Neuronal stem cell (in vitro differentiated cells): ENCODE data around the gene ZNF778.
"Not testable (repeated sequence)": the region's sequence is repeated elsewhere in the genome, so short reads cannot be mapped to it uniquely, and the experiment has no call there.

Experiments
- DNase-seq: peaks from one replicate; pipeline ENCODE4 v3.0.0-alpha.2; 2013; ENCODE audit warnings: low spot score
- H2AFZ ChIP-seq: one replicate; pipeline ENCODE4 v1.6.1; 2013; ENCODE audit warnings: mild to moderate bottlenecking, low read length, inconsistent platforms
- H2AK5ac ChIP-seq: 2 replicates; pipeline ENCODE4 v1.6.1; 2013; ENCODE audit warnings: low read depth, mild to moderate bottlenecking, inconsistent platforms, low read length, moderate library complexity, mixed read lengths
- H2BK120ac ChIP-seq: 2 replicates; pipeline ENCODE4 v1.6.1; 2013; ENCODE audit warnings: low read depth, mild to moderate bottlenecking, inconsistent platforms, low read length, moderate library complexity, mixed read lengths
- H2BK12ac ChIP-seq: one replicate; pipeline ENCODE4 v1.6.1; 2013; ENCODE audit warnings: low read length, inconsistent platforms
- H2BK15ac ChIP-seq: 2 replicates; pipeline ENCODE4 v1.6.1; 2013; ENCODE audit warnings: mild to moderate bottlenecking, low read length, inconsistent platforms, mixed read lengths
- H2BK5ac ChIP-seq: one replicate; pipeline ENCODE4 v1.6.1; 2013; ENCODE audit warnings: inconsistent platforms, mild to moderate bottlenecking, low read length, moderate library complexity
- H3K14ac ChIP-seq: one replicate; pipeline ENCODE4 v1.6.1; 2013; ENCODE audit warnings: low read length, inconsistent platforms
- H3K18ac ChIP-seq: 2 replicates; pipeline ENCODE4 v1.6.1; 2013; ENCODE audit warnings: low read length, inconsistent platforms
- H3K23ac ChIP-seq: 2 replicates; pipeline ENCODE4 v1.6.1; 2013; ENCODE audit warnings: low read depth, mild to moderate bottlenecking, mixed read lengths, low read length, inconsistent platforms; ENCODE audit not compliant: poor library complexity
- H3K27ac ChIP-seq: replicated peaks from 3 replicates; pipeline ENCODE4 v1.5.1; 2013; ENCODE audit warnings: low read length, inconsistent platforms
- H3K27me3 ChIP-seq, 3 experiments: 2 replicates each; pipeline ENCODE4 v1.6.1; 2013; ENCODE audit warnings: low read length in 3 of 3, mild to moderate bottlenecking in 2 of 3, inconsistent platforms in 1 of 3, low read depth in 1 of 3, mixed read lengths in 1 of 3, moderate library complexity in 1 of 3; ENCODE audit not compliant: control insufficient read depth in 3 of 3, insufficient read depth in 3 of 3
- H3K36me3 ChIP-seq, 2 donors: replicated peaks in 1 of 2; 2 replicates each; pipeline ENCODE4 v1.6.1; 2013; ENCODE audit warnings: low read length in 2 of 2; ENCODE audit not compliant: control insufficient read depth in 2 of 2, insufficient read depth in 2 of 2
- H3K4ac ChIP-seq: 2 replicates; pipeline ENCODE4 v1.6.1; 2013; ENCODE audit warnings: inconsistent platforms, mild to moderate bottlenecking, low read length, moderate library complexity
- H3K4me1 ChIP-seq, 2 donors: 1 replicate in 1 of 2; 2 replicates in 1 of 2; pipeline ENCODE4 v1.6.1; 2013; ENCODE audit warnings: low read length in 2 of 2, low read depth in 1 of 2; ENCODE audit not compliant: control insufficient read depth in 2 of 2, insufficient read depth in 1 of 2
- H3K4me2 ChIP-seq: one replicate; pipeline ENCODE4 v1.6.1; 2013; ENCODE audit warnings: mild to moderate bottlenecking, low read length, inconsistent platforms; ENCODE audit not compliant: insufficient read depth, poor library complexity, severe bottlenecking
- H3K4me3 ChIP-seq, 2 donors: 2 replicates each; pipeline ENCODE4 v1.5.1; 2013; ENCODE audit warnings: low read length in 2 of 2, mild to moderate bottlenecking in 2 of 2, inconsistent platforms in 1 of 2, moderate library complexity in 1 of 2
- H3K79me1 ChIP-seq: one replicate; pipeline ENCODE4 v1.6.1; 2013; ENCODE audit warnings: low read depth, mild to moderate bottlenecking, inconsistent platforms, low read length, moderate library complexity
- H3K9ac ChIP-seq: one replicate; pipeline ENCODE4 v1.6.1; 2013; ENCODE audit warnings: mild to moderate bottlenecking, low read depth, low read length, inconsistent platforms; ENCODE audit not compliant: poor library complexity
- H3K9me3 ChIP-seq, 2 donors: replicated peaks in 1 of 2; 2 replicates each; pipeline versions ENCODE3 to v1.6.1; 2013; ENCODE audit warnings: low read length in 2 of 2, mild to moderate bottlenecking in 2 of 2, inconsistent platforms in 1 of 2, low read depth in 1 of 2, mixed read lengths in 1 of 2, moderate library complexity in 1 of 2; ENCODE audit not compliant: control insufficient read depth in 2 of 2, insufficient read depth in 1 of 2
- H4K8ac ChIP-seq: one replicate; pipeline ENCODE4 v1.6.1; 2013; ENCODE audit warnings: low read depth, mild to moderate bottlenecking, inconsistent platforms, low read length, moderate library complexity
- H4K91ac ChIP-seq: one replicate; pipeline ENCODE4 v1.6.1; 2013; ENCODE audit warnings: low read length, low read depth, mild to moderate bottlenecking, inconsistent platforms; ENCODE audit not compliant: poor library complexity
- WGBS, 2 donors: extraction: QIAGEN DNeasy Blood & Tissue Kit; methylation state at CpG; one replicate each; pipeline ENCODE4 v1.1.7; 2013; ENCODE audit warnings: missing lambda C conversion rate in 2 of 2, mixed read lengths in 1 of 2; ENCODE audit not compliant: insufficient read length in 2 of 2, insufficient replicate concordance in 1 of 2; ENCODE audit errors: extremely low coverage in 2 of 2; 5-methylcytosine and 5-hydroxymethylcytosine counted together

ZNF778 gene

DNA sequence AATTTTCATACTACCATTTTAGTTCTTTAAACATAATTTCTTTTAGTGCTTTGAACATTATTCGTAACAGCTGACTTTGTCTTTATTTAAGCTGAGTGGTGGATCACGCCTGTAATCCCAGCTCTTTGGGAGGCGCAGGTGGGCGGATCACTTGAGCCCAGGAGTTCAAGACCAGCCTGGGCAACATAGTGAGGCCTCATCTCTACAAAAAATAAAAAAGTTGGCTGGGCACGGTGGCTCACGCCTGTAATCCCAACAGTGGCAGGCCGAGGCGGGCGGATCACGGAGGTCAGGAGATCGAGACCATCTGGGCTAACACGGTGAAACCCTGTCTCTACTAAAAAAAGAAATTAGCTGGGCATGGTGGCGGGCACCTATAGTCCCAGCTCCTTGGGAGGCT lies 42.4 kb downstream of the ZNF778 start:
- H3K4me1 ChIP-seq, H3K9ac ChIP-seq, H2AFZ ChIP-seq, H4K8ac ChIP-seq, DNase-seq, H3K4me2 ChIP-seq, H2BK5ac ChIP-seq, H3K18ac ChIP-seq, H2BK12ac ChIP-seq, H3K79me1 ChIP-seq, H3K14ac ChIP-seq, H4K91ac ChIP-seq, H2AK5ac ChIP-seq, H3K23ac ChIP-seq, H2BK15ac ChIP-seq, H3K27ac ChIP-seq, H3K4me3 ChIP-seq, H2BK120ac ChIP-seq, H3K4ac ChIP-seq, H3K36me3 ChIP-seq: not testable (repeated sequence)
- Histone ChIP-seq H3K27me3 (peaks cover 0 to 20% (median 0%) of the 10 kb centered on the region in 3 experiments), H3K9me3 (peaks cover 0 to 15% of the 10 kb centered on the region in 2 donors)
- WGBS, 2 donors: no CpG with 5 or more reads among the region's 13 CpGs

DNA sequence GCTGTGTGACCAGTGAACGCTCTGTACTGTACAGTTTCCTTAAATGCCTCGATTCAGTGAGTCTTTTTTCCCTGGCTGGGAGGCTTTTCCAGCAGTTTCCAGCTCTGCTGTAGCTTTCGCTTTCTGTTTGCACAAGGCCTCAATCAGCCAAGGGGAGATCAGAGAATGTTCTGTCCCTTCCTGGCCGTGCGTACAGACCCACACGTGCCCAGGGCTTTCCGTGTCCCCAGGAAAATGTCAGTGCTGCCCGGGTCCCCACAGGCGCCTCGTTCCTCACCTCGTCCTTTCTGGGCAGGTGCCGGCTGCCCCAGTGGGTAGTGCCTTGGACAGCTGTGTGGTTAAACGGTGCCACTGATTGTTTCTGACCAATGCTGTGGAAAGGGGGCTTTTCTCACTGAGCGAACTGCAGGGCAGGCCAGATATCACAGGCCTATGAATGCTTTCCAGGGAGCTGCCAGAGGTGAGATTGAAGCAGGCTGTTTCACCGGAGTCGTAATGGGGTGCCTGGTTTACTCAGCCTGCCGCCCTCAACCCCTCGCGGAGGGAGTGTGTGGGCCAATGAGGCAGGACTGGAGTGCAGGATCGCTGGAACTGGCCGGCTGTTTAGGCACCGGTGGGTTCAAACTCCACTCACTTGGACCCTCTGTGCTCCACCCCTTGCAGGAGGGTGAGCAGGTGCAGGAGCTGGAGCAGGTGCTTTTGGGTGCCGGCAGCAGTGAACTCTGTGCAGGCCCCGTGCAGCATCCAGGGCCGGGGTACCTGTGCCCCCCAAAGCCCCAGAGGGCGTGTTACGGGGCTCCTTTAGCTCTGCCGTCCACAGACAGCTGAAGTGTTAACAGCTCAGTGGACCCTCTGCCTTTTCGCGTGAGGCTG lies 44.4 kb downstream of the ZNF778 start:
- no peak overlapping the region for H3K4me2 ChIP-seq
- H2BK15ac ChIP-seq: no peak overlapping the region
- peaks cover 0 to 12% (median 0%) of the 10 kb centered on the region in 3 experiments for H3K27me3 ChIP-seq
- H3K4ac ChIP-seq: no peak overlapping the region
- no peaks in the 10 kb centered on the region for H3K4me1 ChIP-seq
- H3K9ac ChIP-seq: no peak overlapping the region
- H2BK5ac ChIP-seq: no peak overlapping the region
- H2AFZ ChIP-seq: no peak overlapping the region
- H3K79me1 ChIP-seq: no peaks in the 10 kb centered on the region
- H3K23ac ChIP-seq: no peak overlapping the region
- H3K27ac ChIP-seq: no peak overlapping the region
- no peak for DNase-seq
- H2BK12ac ChIP-seq: no peak overlapping the region
- no peak overlapping the region for H2AK5ac ChIP-seq
- WGBS, 2 donors: no CpG with 5 or more reads among the region's 30 CpGs
- H3K9me3 ChIP-seq: peaks cover 0 to 12% of the 10 kb centered on the region in 2 donors
- H2BK120ac ChIP-seq: no peak overlapping the region
- H4K8ac ChIP-seq: peak overlapping the region; percentile 43
- no peak overlapping the region for H3K18ac ChIP-seq
- H3K36me3 ChIP-seq: peaks cover 9 to 24% of the 10 kb centered on the region in 2 donors
- no peak overlapping the region for H4K91ac ChIP-seq
- H3K4me3 ChIP-seq: no peak overlapping the region
- H3K14ac ChIP-seq: peak overlapping the region; percentile 40

DNA sequence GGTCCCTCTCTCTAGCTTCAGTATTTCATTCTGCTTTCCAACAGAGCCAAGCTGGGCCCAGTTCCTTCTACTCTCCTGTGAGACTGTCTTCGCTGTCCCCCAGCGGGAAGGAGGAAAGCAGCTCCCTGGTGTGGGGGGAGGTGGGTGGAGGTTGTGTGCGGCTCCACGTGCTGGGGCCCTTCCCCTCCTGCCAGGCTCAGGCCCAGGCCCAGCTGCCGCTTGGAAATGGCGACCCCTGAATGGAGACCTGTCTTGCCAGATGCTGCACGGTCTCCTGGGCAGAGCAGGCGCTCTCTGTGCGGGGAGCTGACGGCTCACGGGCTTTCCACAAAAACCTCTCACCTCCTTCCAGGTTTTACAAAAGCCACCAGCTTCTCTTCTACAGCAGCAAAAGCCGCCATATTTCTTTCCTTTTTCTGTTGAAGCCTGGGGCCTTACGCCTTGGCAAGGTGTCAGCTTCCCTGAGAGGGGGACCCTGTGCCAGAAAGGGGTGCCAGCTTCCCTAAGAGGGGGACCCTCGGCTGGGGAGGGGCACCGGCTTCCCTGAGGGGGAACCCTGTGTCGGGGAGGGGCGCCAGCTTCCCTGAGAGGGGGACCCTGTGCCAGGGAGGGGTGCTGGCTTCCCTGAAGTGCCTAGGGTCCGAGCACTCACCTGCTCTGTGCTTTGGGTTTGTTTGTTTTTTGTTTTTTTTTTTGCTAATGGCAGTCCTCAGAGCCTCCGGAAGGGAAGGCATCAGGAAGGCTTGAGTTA lies 47.5 kb downstream of the ZNF778 start:
- WGBS, 2 donors: no CpG with 5 or more reads among the region's 19 CpGs
- no peak overlapping the region for H3K14ac ChIP-seq

DNA sequence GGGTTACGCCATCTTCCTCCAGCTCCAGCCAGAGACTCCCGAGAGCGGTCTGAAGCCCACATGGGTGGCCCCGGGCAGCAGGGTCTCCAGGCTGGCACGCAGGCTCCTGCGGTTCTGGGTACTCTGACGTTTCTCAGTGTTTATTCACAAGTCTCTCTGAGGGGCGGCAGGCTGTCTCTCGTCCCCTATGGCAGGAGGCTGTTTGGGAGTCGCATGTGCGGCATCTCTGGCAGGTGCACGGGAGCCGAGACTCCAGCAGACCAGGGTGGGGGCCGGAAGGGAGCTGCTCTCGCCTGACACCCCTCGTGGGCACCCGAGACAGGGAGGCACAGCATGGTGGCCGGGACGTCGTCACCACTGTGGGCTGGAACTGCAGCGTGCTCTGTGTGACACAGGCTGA lies 48.1 kb downstream of the ZNF778 start:
- H2BK120ac ChIP-seq: no peak overlapping the region
- H3K9ac ChIP-seq: no peak overlapping the region
- H2AFZ ChIP-seq: no peak overlapping the region
- H3K79me1 ChIP-seq: peaks cover 2% of the 10 kb centered on the region
- H2BK5ac ChIP-seq: no peak overlapping the region
- H3K4me1 ChIP-seq: no peaks in the 10 kb centered on the region
- H4K8ac ChIP-seq: no peak overlapping the region
- H3K14ac ChIP-seq: no peak overlapping the region
- no CpG with 5 or more reads among the region's 21 CpGs for WGBS, 2 donors
- H2BK15ac ChIP-seq: no peak overlapping the region
- no peak overlapping the region for H2AK5ac ChIP-seq
- H3K27ac ChIP-seq: no peak overlapping the region
- H3K27me3 ChIP-seq: no peaks in the 10 kb centered on the region
- no peak overlapping the region for H3K4me3 ChIP-seq
- no peak overlapping the region for H3K23ac ChIP-seq
- H3K36me3 ChIP-seq: peaks cover 21 to 51% of the 10 kb centered on the region in 2 donors
- H3K9me3 ChIP-seq: peaks cover 0 to 12% of the 10 kb centered on the region in 2 donors
- H3K18ac ChIP-seq: no peak overlapping the region
- DNase-seq: no peak
- no peak overlapping the region for H3K4ac ChIP-seq
- H3K4me2 ChIP-seq: no peak overlapping the region
- no peak overlapping the region for H2BK12ac ChIP-seq
- H4K91ac ChIP-seq: no peak overlapping the region

More for the DNA sequence above, 47.5 kb downstream of the ZNF778 start:
- H3K36me3 ChIP-seq: peaks cover 18 to 44% of the 10 kb centered on the region in 2 donors
- H2AK5ac ChIP-seq: no peak overlapping the region
- no peak overlapping the region for H3K23ac ChIP-seq
- peaks cover 2% of the 10 kb centered on the region for H3K79me1 ChIP-seq
- no peak overlapping the region for H3K9ac ChIP-seq
- H3K4ac ChIP-seq: no peak overlapping the region
- no peaks in the 10 kb centered on the region for H3K27me3 ChIP-seq
- no peak overlapping the region for H2BK5ac ChIP-seq
- no peak overlapping the region for H4K8ac ChIP-seq
- peaks cover 0 to 12% of the 10 kb centered on the region in 2 donors for H3K9me3 ChIP-seq
- DNase-seq: no peak
- H2BK12ac ChIP-seq: no peak overlapping the region
- no peak overlapping the region for H2AFZ ChIP-seq
- no peak overlapping the region for H2BK15ac ChIP-seq
- no peaks in the 10 kb centered on the region for H3K4me1 ChIP-seq
- H3K18ac ChIP-seq: no peak overlapping the region
- H3K4me2 ChIP-seq: no peak overlapping the region
- H3K27ac ChIP-seq: no peak overlapping the region
- H2BK120ac ChIP-seq: no peak overlapping the region
- no peak overlapping the region for H3K4me3 ChIP-seq
- no peak overlapping the region for H4K91ac ChIP-seq
